ENCODE measurements around the gene USP48.

USP48 gene

GRCh38 chr1:21666576-21667320 is 116.2 kb downstream of the USP48 start:
- no peak for TF ChIP-seq CTCF (IDR thresholded peaks at IDR 0.05; ENCODE audit: low read depth, low read length)
- DNase-seq: peak; percentile 76
- no peaks in the 10 kb centered on the region for H3K9me3 ChIP-seq (ENCODE audit: severe bottlenecking)
- peaks cover 5% of the 10 kb centered on the region for H3K36me3 ChIP-seq
- no peak overlapping the region for H3K4me3 ChIP-seq (ENCODE audit: low read depth, low read length)
- no peaks in the 10 kb centered on the region for H3K27me3 ChIP-seq (ENCODE audit: insufficient read depth, low read depth, severe bottlenecking)
- peak overlapping the region; percentile 61 for H3K27ac ChIP-seq

GRCh38 chr1:21665711-21666575 is 117.0 kb downstream of the USP48 start:
- no peak for TF ChIP-seq CTCF (IDR thresholded peaks at IDR 0.05; ENCODE audit: low read depth, low read length)
- H3K36me3 ChIP-seq: peaks cover 5% of the 10 kb centered on the region
- no peak for DNase-seq
- H3K9me3 ChIP-seq (ENCODE audit: severe bottlenecking): no peaks in the 10 kb centered on the region
- peak overlapping the region; percentile 61 for H3K27ac ChIP-seq
- no peaks in the 10 kb centered on the region for H3K27me3 ChIP-seq (ENCODE audit: insufficient read depth, low read depth, severe bottlenecking)
- H3K4me3 ChIP-seq (ENCODE audit: low read depth, low read length): no peak overlapping the region

- no peak for DNase-seq
- Histone ChIP-seq H3K27ac (no peak overlapping the region), H3K36me3 (peaks cover 5% of the 10 kb centered on the region), H3K4me3 (ENCODE audit: low read depth, low read length) (no peak overlapping the region), H3K9me3 (ENCODE audit: severe bottlenecking) (no peaks in the 10 kb centered on the region), H3K27me3 (ENCODE audit: insufficient read depth, low read depth, severe bottlenecking) (no peaks in the 10 kb centered on the region)
- TF ChIP-seq CTCF (IDR thresholded peaks at IDR 0.05; ENCODE audit: low read depth, low read length): no peak
Measured at GRCh38 chr1:21664806-21665588, 118.0 kb downstream of the USP48 start.

GRCh38 chr1:21663951-21664805 is 118.8 kb downstream of the USP48 start:
- H3K27ac ChIP-seq: no peak overlapping the region
- no peaks in the 10 kb centered on the region for H3K27me3 ChIP-seq (ENCODE audit: insufficient read depth, low read depth, severe bottlenecking)
- peak; percentile 57 for DNase-seq
- H3K9me3 ChIP-seq (ENCODE audit: severe bottlenecking): no peaks in the 10 kb centered on the region
- TF ChIP-seq CTCF (IDR thresholded peaks at IDR 0.05; ENCODE audit: low read depth, low read length): no peak
- no peak overlapping the region for H3K4me3 ChIP-seq (ENCODE audit: low read depth, low read length)
- peaks cover 5% of the 10 kb centered on the region for H3K36me3 ChIP-seq
